Muscle layer of duodenum (tissue), 2 donors: ENCODE results near the gene LYZL6.

Source experiments
- H3K27ac ChIP-seq: one replicate; pipeline ENCODE4 v1.7.0; 2013; ENCODE audit warnings: mild to moderate bottlenecking, low read length
- H3K27me3 ChIP-seq: one replicate; pipeline ENCODE4 v1.7.0; 2013; ENCODE audit warnings: low read depth, mild to moderate bottlenecking, control low read depth, low read length
- H3K36me3 ChIP-seq, 2 donors: one replicate each; pipeline ENCODE4 v1.7.0; 2013; ENCODE audit warnings: low read length in 2 of 2, control low read depth in 1 of 2, mild to moderate bottlenecking in 1 of 2; ENCODE audit not compliant: insufficient read depth in 2 of 2, control insufficient read depth in 1 of 2
- H3K4me1 ChIP-seq, 2 donors: one replicate each; pipeline ENCODE4 v1.7.0; 2013; ENCODE audit warnings: low read length in 2 of 2, mild to moderate bottlenecking in 2 of 2, control low read depth in 1 of 2, moderate library complexity in 1 of 2; ENCODE audit not compliant: insufficient read depth in 2 of 2, control insufficient read depth in 1 of 2
- H3K4me3 ChIP-seq, 2 donors: one replicate each; pipeline ENCODE4 v1.7.0; 2013; ENCODE audit warnings: low read length in 2 of 2, low read depth in 1 of 2, mild to moderate bottlenecking in 1 of 2
- H3K9me3 ChIP-seq, 2 donors: one replicate each; pipeline ENCODE4 v1.7.0; 2013; ENCODE audit warnings: low read length in 2 of 2, control low read depth in 1 of 2, mild to moderate bottlenecking in 1 of 2; ENCODE audit not compliant: control insufficient read depth in 1 of 2
- donor health status: healthy.

Gene LYZL6

DNA sequence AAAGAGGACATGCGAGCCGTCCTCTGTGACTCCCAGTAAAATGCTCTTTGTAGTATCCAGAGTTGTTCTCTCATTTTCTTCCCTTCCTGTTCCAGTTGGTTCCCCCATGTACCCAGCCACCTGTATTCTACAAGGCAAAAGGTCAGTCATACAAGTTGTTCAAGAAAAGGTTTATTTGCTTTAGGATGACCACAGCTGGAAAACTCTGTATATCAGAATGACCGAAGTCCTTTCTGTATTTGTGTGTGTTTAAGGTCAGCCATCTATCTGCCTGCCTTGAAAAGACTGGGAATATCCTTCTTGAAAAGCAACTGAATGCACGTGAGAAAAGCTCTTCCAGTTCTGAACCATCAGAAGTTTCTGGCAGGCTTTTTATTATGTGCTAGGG, 29.4 kb upstream of the LYZL6 start:
- H3K27ac ChIP-seq: no peak overlapping the region
- no peaks in the 10 kb centered on the region for H3K27me3 ChIP-seq
- no peaks in the 10 kb centered on the region for H3K4me1 ChIP-seq

DNA sequence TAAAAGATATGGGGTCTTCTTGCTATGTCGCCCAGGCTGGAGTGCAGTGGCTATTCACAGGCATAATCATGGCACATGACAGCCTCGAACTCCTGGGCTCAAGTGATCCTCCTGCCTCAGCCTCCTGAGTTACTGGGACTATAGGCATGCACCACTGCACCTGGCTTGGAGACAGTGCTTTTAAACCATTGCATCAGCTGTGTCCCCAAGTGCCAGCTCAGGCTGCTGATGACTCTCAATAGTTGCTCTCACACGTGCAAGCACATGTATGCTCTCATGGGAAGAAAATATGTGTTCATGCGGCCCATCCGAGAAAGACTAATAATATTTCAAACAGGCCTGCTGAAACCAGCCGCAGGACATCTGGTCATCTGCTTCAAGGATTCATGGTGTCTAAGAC, 29.0 kb upstream of the LYZL6 start:
- Histone ChIP-seq H3K27ac (no peak overlapping the region), H3K36me3 (no peaks in the 10 kb centered on the region), H3K9me3 (no peaks in the 10 kb centered on the region), H3K4me1 (no peaks in the 10 kb centered on the region), H3K27me3 (no peaks in the 10 kb centered on the region), H3K4me3 (no peak overlapping the region)

More for the DNA sequence above, 29.4 kb upstream of the LYZL6 start:
- Histone ChIP-seq H3K36me3 (no peaks in the 10 kb centered on the region), H3K4me3 (no peak overlapping the region), H3K9me3 (no peaks in the 10 kb centered on the region)

DNA sequence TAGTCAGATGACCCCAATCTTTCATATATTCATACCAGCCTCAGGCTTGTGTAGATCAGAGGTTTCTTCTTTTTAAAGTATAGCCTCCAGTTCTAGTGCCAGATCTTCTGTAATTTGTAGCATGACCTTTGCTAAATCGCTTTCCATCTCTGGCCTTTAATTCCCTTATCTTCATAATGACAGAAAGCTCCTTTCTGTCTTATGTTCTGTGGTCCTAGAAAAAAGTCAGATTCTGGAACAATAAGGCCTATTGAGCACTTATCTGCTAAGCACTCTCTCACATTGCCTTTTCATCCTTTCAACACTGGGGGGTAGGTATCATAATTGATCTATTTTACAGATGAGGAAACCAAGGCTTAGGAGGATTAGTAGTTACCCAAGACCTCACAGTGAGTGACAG, 28.6 kb upstream of the LYZL6 start:
- no peak overlapping the region for H3K27ac ChIP-seq

DNA sequence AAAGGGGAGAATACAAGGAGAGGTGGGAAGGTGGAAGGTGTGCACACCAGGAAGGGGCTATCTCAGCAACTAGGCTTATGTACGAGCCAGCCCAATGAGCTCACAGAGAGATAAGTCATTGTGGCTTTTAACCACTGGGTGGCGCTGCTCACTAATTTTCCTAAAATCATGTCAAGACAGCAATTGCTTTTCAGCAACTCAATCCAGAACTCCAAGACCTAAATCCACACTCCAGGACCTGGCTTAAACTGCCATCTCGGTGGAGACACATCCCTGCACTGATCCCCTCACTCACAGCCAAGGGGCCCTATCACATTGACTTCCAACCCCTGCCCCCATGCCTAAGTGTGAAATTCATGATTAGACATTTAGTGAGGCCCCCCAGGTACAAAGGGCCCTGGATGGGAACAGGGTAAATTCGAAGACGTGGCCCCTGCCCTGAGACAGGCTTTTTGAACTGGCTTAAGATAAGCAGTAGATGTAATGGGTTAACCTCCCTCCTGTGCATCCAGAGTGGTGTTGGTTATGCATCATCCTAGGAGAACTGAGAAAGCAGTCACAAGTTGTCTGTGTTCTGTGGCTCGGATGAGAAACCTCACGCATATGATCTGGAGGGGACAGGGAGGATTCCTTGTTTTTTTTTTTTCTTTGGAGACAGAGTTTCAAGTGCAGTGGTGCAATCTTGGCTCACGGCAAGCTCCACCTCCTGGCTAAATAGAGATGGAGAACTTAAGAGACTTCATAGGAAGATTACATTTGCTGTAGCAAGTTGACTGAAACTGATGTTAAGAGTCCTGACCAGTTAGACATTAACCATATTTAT, 26.3 kb upstream of the LYZL6 start:
- no peaks in the 10 kb centered on the region for H3K9me3 ChIP-seq
- H3K4me1 ChIP-seq: no peaks in the 10 kb centered on the region
- no peak overlapping the region for H3K4me3 ChIP-seq
- H3K36me3 ChIP-seq: no peaks in the 10 kb centered on the region
- no peak overlapping the region for H3K27ac ChIP-seq
- no peaks in the 10 kb centered on the region for H3K27me3 ChIP-seq

More for the DNA sequence above, 28.6 kb upstream of the LYZL6 start:
- no peaks in the 10 kb centered on the region for H3K27me3 ChIP-seq
- H3K4me1 ChIP-seq: no peaks in the 10 kb centered on the region
- no peaks in the 10 kb centered on the region for H3K9me3 ChIP-seq
- H3K4me3 ChIP-seq: no peak overlapping the region
- no peaks in the 10 kb centered on the region for H3K36me3 ChIP-seq

DNA sequence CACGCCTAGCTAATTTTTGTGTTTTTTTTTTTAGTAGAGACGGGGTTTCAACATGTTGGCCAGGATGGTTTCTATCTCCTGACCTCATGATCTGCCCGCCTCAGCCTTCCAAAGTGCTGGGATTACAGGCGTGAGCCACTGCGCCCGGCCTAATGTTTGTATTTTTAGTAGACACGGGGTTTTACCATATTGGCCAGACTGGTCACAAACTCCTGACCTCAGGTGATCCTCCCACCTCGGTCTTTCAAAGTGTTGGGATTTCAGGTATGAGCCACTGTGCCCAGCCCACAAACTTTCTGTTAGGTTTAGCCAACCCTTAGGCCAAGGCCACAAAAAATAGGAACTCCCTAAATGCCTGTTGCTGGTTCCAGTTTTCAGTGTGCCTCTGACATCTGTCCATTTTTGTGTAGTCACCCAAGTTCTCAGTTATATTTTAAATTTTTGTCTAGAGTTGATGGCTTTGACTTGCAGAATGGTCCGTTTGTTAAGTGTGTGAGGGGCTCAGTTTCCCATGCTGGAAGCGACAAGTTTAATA, 25.1 kb upstream of the LYZL6 start:
- no peak overlapping the region for H3K27ac ChIP-seq
- H3K4me1 ChIP-seq: no peaks in the 10 kb centered on the region

DNA sequence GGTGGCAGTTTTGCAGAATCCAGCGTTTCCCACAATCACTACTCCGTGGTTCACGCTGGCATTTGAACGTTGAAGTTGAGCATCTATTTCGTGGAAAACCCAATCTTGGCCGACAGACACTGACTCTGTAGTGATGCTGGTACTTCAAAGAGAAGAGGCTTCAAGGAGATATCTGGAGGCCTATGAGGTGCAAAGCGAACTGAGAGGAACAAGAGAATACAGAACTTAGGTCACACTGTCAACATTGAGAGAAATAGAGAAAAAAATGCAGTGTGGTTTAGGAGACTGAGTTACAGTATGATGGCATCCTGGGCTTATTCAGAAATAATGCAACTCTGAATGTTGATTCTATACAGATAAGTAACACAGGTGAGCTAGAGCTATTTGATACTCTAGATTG, 21.8 kb upstream of the LYZL6 start:
- Histone ChIP-seq H3K4me3 (no peak overlapping the region), H3K4me1 (no peaks in the 10 kb centered on the region), H3K27me3 (no peaks in the 10 kb centered on the region), H3K27ac (no peak overlapping the region), H3K9me3 (no peaks in the 10 kb centered on the region), H3K36me3 (no peaks in the 10 kb centered on the region)

More for the DNA sequence above, 25.1 kb upstream of the LYZL6 start:
- no peaks in the 10 kb centered on the region for H3K27me3 ChIP-seq
- no peaks in the 10 kb centered on the region for H3K9me3 ChIP-seq
- no peak overlapping the region for H3K4me3 ChIP-seq
- no peaks in the 10 kb centered on the region for H3K36me3 ChIP-seq

DNA sequence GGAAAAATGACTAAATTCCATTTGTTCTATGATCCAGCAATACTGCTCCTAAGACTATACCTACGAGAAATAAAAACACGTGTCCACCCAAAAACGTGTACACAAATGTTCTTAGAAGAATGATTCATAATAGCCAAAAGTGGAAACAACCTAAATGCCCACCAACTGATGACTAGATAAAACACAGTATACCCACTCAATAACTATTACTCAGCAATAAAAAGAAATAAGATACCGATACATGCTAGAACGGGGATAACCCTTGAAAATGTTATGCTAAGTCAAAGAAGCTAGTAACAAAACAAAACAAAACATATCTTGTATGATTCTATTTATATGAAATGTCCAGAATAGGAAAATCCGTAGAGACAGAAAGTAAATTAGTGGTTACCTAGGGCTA, 20.1 kb upstream of the LYZL6 start:
- no peaks in the 10 kb centered on the region for H3K27me3 ChIP-seq
- H3K4me1 ChIP-seq: no peaks in the 10 kb centered on the region
- H3K27ac ChIP-seq: no peak overlapping the region
- no peak overlapping the region for H3K4me3 ChIP-seq
- H3K36me3 ChIP-seq: no peaks in the 10 kb centered on the region
- H3K9me3 ChIP-seq: no peaks in the 10 kb centered on the region

DNA sequence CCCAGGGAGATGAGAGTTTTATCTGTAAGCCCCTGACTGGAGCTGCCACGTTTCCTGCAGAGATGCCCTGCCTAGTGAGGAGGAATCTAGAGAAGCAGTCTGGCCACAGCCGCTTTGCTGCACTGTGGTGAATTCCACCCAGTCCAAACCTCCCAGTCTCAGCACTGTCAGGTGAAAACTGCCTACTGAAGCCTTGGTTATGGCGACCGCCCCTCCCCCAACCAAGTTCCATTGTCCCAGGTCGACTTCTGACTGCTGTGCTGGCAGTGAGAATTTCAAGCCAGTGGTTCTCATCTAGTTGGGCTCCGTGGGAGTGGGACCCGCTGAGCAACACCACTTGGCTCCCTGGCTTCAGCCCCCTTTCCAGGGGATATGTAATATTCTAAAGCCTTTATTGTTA, 10.2 kb upstream of the LYZL6 start:
- no peaks in the 10 kb centered on the region for H3K36me3 ChIP-seq
- H3K4me3 ChIP-seq: no peak overlapping the region
- no peaks in the 10 kb centered on the region for H3K4me1 ChIP-seq
- no peak overlapping the region for H3K27ac ChIP-seq
- no peaks in the 10 kb centered on the region for H3K9me3 ChIP-seq
- H3K27me3 ChIP-seq: no peaks in the 10 kb centered on the region

DNA sequence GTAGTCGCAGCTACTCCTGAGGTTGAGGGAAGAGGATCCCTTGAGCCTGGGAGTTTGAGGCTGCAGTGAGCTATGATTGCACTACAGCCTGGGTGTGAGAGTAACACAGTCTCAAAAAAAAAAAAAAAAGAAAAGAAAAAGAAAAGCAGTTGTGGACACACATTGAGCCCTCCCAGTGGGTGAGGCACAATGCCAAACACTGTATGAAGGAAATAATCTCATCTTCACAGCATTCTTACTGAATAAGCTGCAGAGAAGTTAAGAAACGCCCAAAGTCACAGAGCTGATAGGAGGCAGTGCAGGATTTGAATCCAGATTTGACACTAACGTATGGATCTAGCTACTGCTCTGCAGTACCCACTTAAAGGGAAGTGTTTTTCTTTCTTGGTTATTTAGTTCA, 5.9 kb upstream of the LYZL6 start:
- no peaks in the 10 kb centered on the region for H3K4me1 ChIP-seq
- no peaks in the 10 kb centered on the region for H3K27me3 ChIP-seq
- no peak overlapping the region for H3K4me3 ChIP-seq
- no peaks in the 10 kb centered on the region for H3K9me3 ChIP-seq
- no peaks in the 10 kb centered on the region for H3K36me3 ChIP-seq
- H3K27ac ChIP-seq: no peak overlapping the region

DNA sequence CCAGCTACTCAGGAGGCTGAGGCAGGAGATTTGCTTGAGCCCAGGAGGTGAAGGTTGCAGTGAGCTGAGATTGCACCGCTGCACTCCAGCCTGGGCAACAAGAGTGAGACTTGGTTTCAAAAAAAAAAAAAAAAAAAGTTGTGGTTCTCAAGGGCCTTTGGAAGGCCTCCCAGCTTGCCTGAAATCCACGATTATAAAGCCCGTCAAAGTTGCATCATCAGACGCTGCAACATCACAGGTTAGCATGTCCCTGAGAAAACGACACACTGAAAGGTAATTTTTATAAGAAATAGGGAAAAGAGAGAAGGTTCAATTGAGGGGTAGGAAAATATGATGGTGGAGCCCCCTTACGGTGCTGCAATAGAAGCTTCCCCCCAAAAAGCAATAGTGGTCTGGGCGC, 4.6 kb upstream of the LYZL6 start:
- no peak overlapping the region for H3K4me3 ChIP-seq
- no peaks in the 10 kb centered on the region for H3K4me1 ChIP-seq
- no peaks in the 10 kb centered on the region for H3K36me3 ChIP-seq
- no peaks in the 10 kb centered on the region for H3K27me3 ChIP-seq
- no peak overlapping the region for H3K27ac ChIP-seq
- H3K9me3 ChIP-seq: no peaks in the 10 kb centered on the region

DNA sequence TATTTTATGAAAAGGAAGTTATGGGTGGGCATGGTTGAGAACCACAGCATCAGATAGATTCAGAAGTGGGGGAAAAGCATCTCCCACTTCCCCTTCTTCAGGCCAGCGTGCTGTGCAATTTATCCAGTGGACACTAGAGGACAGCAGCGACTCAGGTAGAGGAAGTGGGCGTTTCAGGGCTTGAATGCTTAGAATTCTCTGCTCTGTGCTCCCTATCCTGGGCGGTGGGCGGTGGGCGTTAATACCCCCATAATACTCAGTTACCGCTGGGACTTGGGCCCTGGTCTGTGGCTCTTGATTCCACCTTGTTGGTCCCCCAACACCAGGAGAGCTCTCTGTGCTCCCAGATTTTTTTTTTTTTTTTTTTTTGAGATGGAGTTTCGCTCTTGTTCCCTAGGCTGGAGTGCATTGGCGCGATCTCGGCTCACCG, 3.7 kb upstream of the LYZL6 start:
- Histone ChIP-seq H3K4me3 (no peak overlapping the region), H3K4me1 (no peaks in the 10 kb centered on the region), H3K27ac (no peak overlapping the region), H3K9me3 (no peaks in the 10 kb centered on the region), H3K36me3 (no peaks in the 10 kb centered on the region), H3K27me3 (no peaks in the 10 kb centered on the region)

DNA sequence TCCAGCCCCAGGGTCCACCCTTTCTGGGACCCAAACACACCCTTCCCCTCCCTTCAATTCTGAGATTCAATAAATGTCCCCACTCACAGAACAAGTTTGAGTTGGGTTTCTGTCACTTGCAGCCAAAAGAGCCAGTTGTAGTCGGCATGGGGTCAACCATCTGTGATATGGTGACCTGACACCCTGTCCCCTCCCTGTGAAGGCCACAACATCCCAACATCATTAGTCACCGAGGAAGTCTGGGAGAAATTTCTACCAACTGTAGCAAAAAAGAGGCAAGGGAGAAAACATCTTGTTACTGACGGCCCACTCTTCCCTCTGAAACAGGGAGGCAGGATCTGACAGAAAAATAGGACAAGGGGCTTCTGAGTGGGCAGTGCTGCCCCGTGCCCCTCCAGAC, 638 bp upstream of the LYZL6 start:
- Histone ChIP-seq H3K27me3 (no peaks in the 10 kb centered on the region), H3K4me1 (no peaks in the 10 kb centered on the region), H3K9me3 (no peaks in the 10 kb centered on the region), H3K4me3 (no peak overlapping the region), H3K36me3 (no peaks in the 10 kb centered on the region), H3K27ac (no peak overlapping the region)
